Tibial artery (tissue), 4 donors: Measurements from ENCODE around the gene PIAS1.

ENCODE experiments used
- DNase-seq, 2 donors: peaks; one replicate each; pipeline ENCODE4 v3.0.0-alpha.2; 2019
- H3K27ac ChIP-seq, 2 donors: fragments of 200-600 bp; sonication (generic) in 1 of 2; 1 replicate in 1 of 2; 2 replicates in 1 of 2; pipeline ENCODE4 v1.5.1; 2018 to 2019; ENCODE audit warnings: mild to moderate bottlenecking in 1 of 2
- H3K27me3 ChIP-seq, 2 donors: fragments of 200-600 bp; sonication (generic) in 1 of 2; one replicate each; pipeline versions ENCODE4 v1.5.1 to v1.6.0; 2016 to 2019
- H3K36me3 ChIP-seq, 3 donors: fragments of 200-600 bp; sonication (generic) in 2 of 3; one replicate each; pipeline ENCODE4 v1.5.1; 2016 to 2019; ENCODE audit warnings: mild to moderate bottlenecking in 2 of 3
- H3K4me1 ChIP-seq, 4 donors: fragments of 200-600 bp; sonication (generic) in 2 of 4; 1 replicate in 3 of 4; 2 replicates in 1 of 4; pipeline ENCODE4 v1.5.1; 2016 to 2019
- H3K4me3 ChIP-seq, 2 donors: fragments of 200-600 bp; sonication (generic) in 1 of 2; 1 replicate in 1 of 2; 2 replicates in 1 of 2; pipeline ENCODE4 v1.5.1; 2018 to 2019; ENCODE audit warnings: mild to moderate bottlenecking in 2 of 2
- H3K9me3 ChIP-seq, 3 donors: fragments of 200-600 bp; sonication (generic) in 1 of 3; one replicate each; pipeline ENCODE4 v1.5.1; 2016 to 2019
- CTCF ChIP-seq, 2 experiments: fragments of 200-600 bp in 1 of 2; fragments of 450-650 bp in 1 of 2; IDR thresholded peaks; one replicate each; pipeline ENCODE4 v1.5.1; 2017 to 2019; ENCODE audit warnings: antibody characterized with exemption in 2 of 2, mild to moderate bottlenecking in 1 of 2, moderate library complexity in 1 of 2
- intact Hi-C: fragments of 100-400 bp; cut with DNase I; formaldehyde crosslinking; loops from one replicate; pipeline ENCODE4 v1.15.0; 2023; ENCODE audit warnings: low total_unique reads

Gene PIAS1

GRCh38 chr15:68061171-68061570, 7.1 kb downstream of the PIAS1 start:
- intact Hi-C loops, result no loop called here
- H3K36me3 ChIP-seq, result no peaks in the 10 kb centered on the region
- no peak for DNase-seq
- TF ChIP-seq CTCF (IDR thresholded peaks at IDR 0.05), result no peak
- peaks cover 0 to 63% (median 17%) of the 10 kb centered on the region in 4 donors for H3K4me1 ChIP-seq
- H3K27me3 ChIP-seq, result no peaks in the 10 kb centered on the region
- H3K4me3 ChIP-seq, result no peak overlapping the region
- H3K9me3 ChIP-seq, result no peaks in the 10 kb centered on the region
- no peak overlapping the region for H3K27ac ChIP-seq

GRCh38 chr15:68061602-68062001, 7.5 kb downstream of the PIAS1 start:
- no peak overlapping the region for H3K4me3 ChIP-seq
- no peak overlapping the region for H3K27ac ChIP-seq
- H3K4me1 ChIP-seq, result peaks cover 0 to 63% (median 15%) of the 10 kb centered on the region in 4 donors
- no peaks in the 10 kb centered on the region for H3K36me3 ChIP-seq
- H3K27me3 ChIP-seq, result no peaks in the 10 kb centered on the region
- DNase-seq, result no peak
- TF ChIP-seq CTCF (IDR thresholded peaks at IDR 0.05), result no peak
- H3K9me3 ChIP-seq, result no peaks in the 10 kb centered on the region
- intact Hi-C loops, result no loop called here

- Histone ChIP-seq H3K27ac (no peak overlapping the region), H3K4me3 (no peak overlapping the region), H3K27me3 (no peaks in the 10 kb centered on the region), H3K9me3 (no peaks in the 10 kb centered on the region), H3K4me1 (peaks cover 0 to 57% (median 10%) of the 10 kb centered on the region in 4 donors), H3K36me3 (no peaks in the 10 kb centered on the region)
- DNase-seq, result no peak
- TF ChIP-seq CTCF (IDR thresholded peaks at IDR 0.05), result no peak
- intact Hi-C loops, result no loop called here
Measured at GRCh38 chr15:68062214-68062613, 8.1 kb downstream of the PIAS1 start.

GRCh38 chr15:68062946-68063465, 8.9 kb downstream of the PIAS1 start:
- H3K9me3 ChIP-seq, result no peaks in the 10 kb centered on the region
- H3K4me3 ChIP-seq, result no peak overlapping the region
- TF ChIP-seq CTCF (IDR thresholded peaks at IDR 0.05), result no peak
- no peak for DNase-seq
- intact Hi-C loops, result no loop called here
- H3K4me1 ChIP-seq, result peaks cover 0 to 49% (median 9%) of the 10 kb centered on the region in 4 donors
- H3K27me3 ChIP-seq, result no peaks in the 10 kb centered on the region
- no peak overlapping the region for H3K27ac ChIP-seq
- H3K36me3 ChIP-seq, result no peaks in the 10 kb centered on the region

- TF ChIP-seq CTCF (IDR thresholded peaks at IDR 0.05), result no peak
- no peak for DNase-seq
- Histone ChIP-seq H3K4me1 (peaks cover 0 to 43% (median 7%) of the 10 kb centered on the region in 4 donors), H3K4me3 (no peak overlapping the region), H3K27me3 (no peaks in the 10 kb centered on the region), H3K36me3 (no peaks in the 10 kb centered on the region), H3K9me3 (no peaks in the 10 kb centered on the region), H3K27ac (no peak overlapping the region)
- intact Hi-C loops, result no loop called here
Measured at GRCh38 chr15:68063606-68064005, 9.5 kb downstream of the PIAS1 start.
